Activated CD4-positive, alpha-beta T cell treated with anti-CD3 and anti-CD28 coated beads, Interleukin-2, amount 50 U/mL, for 4 hours (primary cell): ENCODE data around the gene SEMA3E.
"Not testable (repeated sequence)": the region's sequence is repeated elsewhere in the genome, so short reads cannot be mapped to it uniquely, and the experiment has no call there.

Experiments used
- DNase-seq, 2 experiments: peaks; one replicate each; pipeline ENCODE4 v3.0.0-alpha.2; 2020

Gene SEMA3E

DNA sequence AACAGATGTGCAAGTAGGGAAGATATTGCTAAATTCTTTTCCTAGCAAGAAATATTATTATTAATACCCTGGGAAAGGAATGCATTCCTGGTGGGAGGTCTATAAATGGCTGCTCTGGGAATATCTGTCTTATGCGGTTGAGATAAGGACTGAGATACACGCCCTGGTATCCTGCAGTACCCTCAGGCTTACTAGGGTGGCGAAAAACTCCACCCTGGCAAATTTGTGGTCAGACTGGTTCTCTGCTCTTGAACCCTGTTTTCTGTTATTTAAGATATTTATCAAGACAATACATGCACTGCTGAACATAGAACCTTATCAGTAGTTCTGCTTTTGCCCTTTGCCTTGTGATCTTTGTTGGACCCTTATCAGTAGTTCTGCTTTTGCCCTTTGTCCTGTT lies 96.4 kb downstream of the SEMA3E start:
- DNase-seq = not testable (repeated sequence)

DNA sequence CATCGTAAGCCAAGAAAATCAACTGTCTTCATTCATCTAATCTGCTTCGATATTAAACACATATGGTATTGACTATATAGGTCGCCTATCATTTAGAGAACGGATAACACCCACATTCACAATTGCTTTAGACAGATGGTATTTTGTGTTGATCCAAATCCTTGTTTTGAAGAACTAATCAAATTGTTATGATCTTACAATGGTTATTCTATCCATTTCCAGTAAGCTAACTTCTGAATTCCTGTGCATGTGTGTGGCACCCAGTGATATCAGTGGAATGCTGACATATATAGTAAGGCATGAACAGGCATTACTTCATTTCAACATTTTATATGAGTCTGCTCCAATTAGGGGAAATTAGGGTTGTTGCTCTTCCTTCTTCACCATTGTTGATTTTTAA lies 98.8 kb downstream of the SEMA3E start:
- no peak for DNase-seq

DNA sequence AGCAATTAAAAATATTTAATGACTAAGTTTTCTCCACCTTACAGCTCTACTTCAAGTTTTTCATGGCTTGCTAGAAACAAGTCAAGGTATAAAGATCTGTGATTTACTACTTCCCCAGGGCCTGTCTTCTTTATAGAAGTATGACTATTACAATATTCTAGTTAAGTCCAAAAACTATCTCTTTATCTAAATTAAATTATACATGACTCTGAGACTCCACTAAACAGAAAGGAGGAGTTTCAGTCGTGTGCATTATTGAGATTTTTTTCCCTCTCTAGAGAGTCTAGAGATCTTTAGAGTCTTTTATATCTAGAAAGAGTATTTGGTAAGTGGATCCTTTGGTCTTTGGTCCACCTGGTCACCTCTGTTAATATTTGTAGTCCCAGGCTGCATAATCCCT lies 100.7 kb downstream of the SEMA3E start:
- no peak for DNase-seq

DNA sequence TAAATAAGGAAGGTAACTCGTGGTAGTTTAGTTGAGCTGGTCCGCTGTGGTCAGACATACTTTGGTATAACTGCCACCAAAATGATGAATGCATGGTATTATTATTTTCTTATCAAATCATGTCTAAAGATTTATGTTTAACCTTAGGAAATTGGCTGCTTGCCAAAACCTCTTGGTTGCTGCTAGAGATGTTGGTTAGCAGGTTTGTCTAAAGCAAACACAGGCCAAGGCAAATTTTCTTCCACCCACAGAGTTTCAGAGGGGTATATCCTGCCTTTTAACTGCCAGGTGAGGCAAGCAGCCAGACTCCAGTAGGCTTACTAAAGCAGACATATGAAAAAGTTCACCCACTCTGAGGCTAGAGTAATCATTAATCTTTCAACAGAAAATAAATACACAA lies 101.4 kb downstream of the SEMA3E start:
- DNase-seq = no peak

DNA sequence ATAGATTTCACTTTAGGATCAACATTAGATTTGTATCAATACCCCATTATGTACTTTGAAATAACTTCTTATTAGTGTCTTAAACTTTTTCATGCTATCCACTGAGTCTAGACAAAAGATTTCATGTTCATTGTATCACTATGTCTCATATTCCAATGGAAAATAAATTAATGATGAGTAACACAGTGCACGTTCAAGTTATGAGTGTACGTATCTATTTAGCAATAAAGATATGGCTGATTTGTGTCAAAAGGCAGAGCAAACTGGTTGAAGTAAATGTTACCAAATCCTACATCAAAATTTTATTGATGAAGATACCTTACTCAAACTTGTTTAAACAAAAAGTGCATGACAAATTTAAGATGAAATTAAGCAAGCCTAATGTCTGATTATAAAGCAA lies 102.4 kb downstream of the SEMA3E start:
- DNase-seq = no peak

DNA sequence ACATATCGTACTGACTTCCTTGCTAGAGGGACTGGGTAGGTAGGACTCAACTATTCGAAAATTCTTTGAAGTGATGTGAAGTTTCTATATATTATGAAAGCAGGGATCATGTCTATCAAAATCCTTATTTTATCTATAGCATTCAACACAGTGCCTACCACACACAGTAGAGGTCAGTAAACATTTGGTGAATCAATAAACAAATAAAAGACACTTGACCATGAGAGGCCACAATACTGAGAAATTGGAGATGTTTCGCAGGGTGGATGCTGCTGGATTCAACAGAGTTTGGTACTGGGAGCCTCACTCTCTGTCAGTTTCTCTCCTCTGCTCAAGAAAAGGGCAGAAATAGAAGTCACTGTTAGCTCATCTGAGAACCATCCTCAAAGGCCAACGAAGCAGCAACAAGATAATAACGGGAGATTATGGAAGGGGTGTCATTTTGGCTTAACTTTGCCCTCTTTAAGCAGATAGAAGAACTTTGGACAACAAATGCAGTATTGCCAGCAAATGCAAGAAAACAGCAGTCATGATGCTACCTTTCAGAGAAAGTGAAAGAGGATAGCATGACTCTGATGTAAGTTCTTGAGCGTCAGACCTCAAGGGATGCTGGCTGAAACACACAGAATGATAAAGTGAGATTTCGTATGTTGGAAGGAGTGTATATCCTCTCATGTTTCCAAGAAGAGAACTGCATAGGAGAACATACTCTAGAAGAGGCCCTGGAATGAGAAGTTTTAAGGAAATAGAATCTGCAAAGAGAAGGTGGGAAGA lies 107.6 kb downstream of the SEMA3E start:
- DNase-seq = no peak

DNA sequence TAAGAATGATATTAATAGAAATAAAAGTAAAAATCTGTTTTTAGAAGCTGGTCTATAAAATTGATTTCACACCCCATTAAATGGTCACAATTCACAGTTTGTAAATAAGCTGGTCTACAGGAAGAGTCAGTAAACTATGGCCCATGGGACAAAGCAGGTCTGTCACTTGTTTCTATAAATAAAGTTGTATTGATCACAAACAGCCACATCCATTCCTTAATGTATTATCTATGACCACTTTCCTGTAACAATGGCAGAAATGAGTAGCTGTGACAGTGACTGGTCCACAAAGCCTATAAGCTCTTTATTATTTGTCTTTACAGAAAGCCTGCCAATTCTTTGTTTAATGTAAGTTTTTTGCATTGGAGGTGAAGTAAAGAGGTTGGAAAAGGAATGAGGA lies 114.5 kb downstream of the SEMA3E start:
- DNase-seq = no peak

DNA sequence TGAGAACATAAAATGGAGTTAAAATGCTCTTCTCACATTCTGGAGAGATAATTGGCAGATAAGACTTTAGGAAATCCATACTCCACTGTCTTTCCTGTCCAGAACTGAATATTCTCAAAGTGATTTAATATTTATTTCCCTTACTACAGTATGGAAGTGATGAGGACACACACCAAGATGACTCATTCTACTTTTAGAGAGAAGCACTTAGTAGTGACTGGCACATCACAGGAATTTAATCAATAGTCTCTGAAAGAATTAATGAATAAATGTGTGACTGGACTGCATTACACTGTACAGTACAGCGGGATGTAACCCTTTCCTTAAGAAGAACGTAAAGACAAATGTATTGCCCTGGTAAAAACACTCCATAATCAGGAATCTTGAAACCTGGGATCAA lies 116.7 kb downstream of the SEMA3E start:
- no peak for DNase-seq

DNA sequence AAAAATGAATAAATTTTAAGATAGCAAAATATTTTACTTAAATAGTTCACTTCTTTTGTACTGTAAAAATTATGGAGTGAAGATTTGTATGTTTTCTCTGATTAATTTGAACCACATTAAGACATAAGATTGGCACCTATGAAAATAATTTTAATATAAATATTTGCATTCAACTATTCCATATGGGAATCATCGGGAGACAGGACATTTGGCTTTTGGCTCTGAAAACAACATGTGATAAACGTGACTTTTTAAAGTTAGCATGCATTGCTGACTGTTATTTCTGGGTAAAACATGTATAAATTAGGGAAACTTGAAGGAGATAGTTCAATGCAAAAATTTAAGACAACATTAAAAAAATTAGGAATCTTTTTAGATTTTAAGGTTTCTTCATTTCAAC lies 117.2 kb downstream of the SEMA3E start:
- no peak for DNase-seq

DNA sequence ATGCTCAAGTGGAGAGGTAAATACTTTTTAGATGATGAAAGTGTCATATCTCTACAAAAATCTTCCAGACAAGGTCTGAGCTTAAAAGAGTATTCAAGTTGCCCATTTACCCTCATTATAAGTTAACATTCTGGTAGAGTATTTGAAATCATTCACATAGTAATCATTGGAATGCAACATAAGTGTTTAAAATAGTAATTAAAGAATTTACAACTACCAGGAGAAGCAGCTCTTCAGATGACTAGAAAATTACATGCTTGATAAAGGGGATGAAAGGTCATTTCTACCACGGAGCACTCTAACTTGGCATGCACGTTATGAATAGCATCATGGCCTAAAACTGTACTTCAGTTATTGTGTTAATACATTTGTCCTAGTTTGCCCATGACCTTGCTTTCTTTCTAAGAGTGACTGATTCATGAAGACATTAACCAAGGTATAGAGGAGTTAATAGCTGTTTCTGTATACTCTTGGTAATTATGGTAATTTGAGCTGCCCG lies 120.0 kb downstream of the SEMA3E start:
- no peak for DNase-seq

DNA sequence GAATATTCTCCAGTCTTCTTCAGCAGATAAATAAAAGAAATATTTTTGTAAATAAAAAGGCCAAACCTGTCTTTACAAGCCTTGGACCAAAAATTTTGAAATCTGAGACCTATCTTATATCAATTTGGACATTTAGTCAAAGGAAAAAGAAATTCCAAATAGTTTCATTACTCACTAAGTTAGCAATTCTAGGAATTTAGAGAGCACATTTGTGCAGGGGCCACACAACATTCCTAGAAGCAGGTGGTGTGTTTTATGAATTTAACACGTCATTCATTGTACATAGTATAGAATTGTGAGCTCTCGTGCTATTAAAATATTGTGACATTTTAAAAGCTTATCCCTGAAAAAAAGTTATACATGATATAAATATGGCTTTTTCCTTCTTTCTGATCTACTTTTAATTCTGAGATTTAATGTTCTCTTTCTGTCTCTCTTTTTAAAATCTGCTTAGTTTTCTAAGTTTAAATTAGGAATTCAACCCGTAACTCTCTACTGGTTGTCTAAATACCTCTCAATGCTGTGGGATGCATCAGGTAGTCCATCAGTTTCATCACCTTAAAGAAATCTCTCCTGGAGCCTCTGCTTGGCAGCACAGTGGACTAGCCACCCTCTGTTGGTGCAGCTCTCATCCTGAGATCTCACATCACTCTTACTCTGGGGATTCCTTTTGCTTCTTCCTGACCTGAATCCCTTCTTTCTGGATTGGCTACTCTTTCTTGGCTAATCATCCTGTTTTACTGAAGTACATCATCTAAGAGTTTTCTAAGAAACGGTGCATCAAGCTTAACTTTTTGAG lies 124.5 kb downstream of the SEMA3E start:
- no peak for DNase-seq

DNA sequence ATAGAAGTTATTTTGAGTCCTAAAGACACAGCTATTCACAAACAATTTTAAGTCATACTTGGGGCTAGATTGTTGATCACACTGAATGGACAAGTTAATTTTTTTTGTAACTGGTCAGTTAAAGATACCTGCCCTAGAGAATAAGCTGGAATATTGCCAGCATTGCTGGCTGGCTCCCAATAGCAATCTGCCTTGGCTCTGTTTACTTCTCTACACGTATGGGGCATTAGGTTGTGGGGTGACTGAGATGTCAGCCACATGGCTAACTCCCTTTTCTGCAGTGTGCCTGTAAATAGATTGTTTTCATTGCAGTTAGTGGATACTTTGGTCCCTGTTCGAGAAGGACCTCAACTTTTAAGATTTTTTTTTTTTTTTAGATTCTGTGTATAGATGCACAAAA lies 128.2 kb downstream of the SEMA3E start:
- DNase-seq = no peak

DNA sequence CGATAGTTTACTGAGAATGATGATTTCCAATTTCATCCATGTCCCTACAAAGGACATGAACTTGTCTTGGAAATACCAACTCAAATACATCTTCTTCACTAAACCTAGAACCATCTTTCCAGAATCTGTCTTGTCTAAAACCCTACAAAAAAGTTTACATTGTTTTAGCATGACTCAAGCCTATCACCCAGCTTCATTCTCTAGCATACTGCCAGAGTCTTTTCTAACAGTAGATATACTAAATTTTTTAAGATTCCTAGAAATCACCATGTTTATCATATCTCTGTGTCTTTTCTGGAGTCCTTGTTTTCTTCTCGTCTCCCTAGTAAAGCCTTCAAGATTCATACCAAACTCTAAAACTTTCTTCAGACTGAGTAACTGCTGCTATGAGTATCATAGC lies 129.7 kb downstream of the SEMA3E start:
- no peak for DNase-seq

DNA sequence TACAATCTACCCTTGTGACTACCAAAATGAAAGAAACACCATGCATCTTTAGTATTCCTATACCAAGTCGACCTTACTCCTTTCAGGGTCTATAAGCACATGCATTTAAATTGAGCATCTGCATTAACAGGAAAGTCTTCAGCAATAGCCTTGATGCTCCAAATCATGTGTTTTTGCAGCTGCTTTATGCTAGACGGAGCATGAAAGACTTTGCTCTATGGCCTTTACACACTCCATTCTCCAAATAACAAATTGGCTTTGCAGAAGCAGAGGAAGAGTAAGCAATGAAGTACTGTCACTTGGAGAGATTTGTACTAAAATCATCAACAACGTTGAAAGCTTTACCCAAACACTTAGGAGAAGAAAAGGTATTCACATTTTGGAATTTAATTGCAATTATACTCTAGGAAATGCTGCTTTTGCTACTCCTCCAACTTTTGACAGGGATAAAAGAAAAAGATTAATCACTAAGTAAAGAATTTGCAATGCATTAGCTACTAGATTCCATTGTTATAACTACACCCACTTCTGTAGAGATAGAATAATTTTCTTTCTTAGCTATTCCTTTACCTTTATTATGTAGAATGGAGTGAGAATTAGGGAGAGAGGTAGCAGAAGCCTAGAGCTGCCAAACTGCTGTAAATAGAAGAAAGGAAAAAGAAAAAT lies 131.8 kb downstream of the SEMA3E start:
- DNase-seq = no peak

DNA sequence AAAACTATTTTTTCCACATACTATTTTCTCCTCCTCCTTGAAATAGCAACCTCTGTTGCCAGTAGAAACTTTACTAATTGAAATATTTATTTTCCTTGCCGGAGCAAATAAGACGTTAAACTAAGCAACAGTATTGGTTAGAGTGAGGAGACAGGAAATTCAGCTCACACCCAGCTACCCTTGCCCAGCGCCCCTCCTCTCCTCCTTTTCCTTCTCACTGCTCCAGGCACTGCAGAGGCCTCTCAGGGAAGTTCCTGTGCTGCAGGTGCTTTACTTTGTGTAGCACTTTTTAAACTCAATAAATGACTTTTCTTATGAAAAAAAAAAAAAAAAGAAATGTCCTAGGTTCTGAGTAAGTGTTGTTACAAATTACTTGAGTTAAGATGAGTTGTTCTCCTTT lies 134.0 kb downstream of the SEMA3E start:
- no peak for DNase-seq

DNA sequence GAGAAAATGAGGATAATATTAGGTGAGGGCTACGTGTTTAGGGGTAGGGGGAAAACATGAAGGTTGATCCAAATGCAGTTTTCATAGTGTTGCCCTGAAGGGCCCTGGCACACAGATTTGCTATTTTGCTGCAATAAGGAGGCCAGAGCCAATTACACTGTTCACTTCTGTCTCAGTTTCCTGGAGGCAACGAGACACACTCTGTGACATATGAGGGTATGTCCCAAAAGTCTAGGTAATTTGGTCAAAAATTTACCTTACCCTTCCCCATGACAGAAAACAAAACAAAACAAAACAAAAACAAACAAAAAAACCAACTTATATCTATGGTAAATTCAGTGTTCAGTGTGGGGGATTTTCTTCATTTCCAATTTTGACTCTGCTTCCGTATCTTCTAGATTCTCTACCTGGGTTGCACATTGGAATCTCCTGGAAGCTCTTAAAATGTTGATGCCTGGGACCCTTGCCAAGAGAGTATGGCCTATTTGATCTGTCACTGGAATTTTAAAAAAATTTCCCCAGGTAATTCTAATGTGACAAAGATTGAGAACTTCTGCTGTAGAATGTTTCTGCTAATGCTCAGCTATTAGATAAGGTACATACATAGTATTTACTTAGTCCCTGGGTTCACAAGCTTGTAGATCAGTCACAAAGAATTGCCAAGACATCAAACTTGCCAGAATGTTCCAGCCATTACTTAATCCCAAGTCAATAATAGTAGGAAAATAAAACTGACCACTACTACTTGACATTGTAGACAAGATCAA lies 139.5 kb downstream of the SEMA3E start:
- no peak for DNase-seq

DNA sequence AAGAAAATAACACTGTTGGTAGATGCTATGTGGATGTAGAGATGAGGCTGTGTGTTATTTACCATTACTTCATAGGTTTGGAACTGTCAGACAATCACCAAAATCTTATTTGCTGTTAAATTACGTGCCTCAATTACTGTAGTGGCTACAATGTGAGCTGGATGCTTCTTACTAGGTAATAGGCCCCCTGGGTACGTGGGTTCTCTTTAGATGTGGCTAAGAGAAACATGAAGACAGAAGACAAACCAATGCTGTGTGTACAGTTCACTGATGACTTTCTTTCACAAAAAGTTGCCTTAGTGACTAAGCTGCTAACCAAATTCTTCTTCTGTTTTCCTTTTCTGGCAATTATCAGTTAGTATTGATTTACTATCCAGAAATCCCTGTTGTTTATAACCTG lies 144.6 kb downstream of the SEMA3E start:
- DNase-seq = no peak

DNA sequence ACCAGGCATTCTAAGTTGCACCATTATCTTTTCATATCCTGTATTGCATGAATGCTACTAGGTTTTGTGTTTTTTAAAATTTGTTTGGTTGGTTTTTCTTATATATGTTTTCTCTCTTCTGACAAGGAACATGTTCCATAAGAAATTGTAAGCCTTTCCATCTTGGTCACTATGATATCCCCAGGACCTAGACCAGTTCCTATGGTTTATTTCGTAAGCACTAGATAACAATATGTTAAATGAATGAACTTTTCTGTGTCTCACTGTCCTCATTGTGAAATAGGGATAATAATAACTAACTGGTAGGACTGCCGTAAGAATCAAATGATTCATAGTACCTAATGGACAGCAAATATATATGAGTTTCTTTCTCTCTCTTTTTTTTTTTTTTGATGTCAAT lies 146.3 kb downstream of the SEMA3E start:
- DNase-seq = no peak

DNA sequence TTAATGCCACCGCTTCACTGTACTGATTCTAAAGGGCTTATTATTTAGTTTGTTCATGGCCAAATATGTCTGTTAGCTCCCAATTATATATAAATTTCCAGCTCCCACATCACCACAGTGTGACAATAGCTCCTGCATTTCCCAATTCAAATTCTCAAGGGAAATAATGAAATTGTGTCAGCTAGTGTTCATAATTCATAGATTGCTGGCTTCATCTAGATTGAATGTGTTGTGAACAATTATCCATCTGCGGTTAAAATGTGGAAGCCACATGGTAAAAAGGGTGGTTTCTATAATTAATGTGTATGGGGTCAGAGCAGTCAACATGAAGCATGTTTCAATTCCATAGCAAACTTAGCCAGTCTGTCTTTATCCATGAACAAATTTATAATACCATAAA lies 154.3 kb downstream of the SEMA3E start:
- DNase-seq = no peak

DNA sequence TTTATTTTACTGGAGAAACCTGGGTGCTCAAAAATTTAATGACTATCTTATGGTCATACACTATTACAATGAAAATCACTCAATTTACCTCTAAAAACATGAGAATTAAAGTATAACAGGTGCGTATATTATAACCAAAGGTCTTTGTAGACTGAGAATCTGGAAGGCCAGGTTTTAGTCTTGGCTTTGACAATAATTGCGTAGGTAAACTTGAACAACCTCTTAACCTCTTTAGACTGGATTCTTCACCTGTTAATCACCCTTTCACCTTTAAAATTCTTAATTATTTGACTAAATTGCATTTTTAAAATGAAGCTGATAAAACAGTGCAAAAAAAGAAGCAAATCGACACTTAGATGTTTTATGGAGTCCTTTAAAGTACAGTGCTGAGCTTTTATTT lies 156.1 kb downstream of the SEMA3E start:
- DNase-seq = no peak

DNA sequence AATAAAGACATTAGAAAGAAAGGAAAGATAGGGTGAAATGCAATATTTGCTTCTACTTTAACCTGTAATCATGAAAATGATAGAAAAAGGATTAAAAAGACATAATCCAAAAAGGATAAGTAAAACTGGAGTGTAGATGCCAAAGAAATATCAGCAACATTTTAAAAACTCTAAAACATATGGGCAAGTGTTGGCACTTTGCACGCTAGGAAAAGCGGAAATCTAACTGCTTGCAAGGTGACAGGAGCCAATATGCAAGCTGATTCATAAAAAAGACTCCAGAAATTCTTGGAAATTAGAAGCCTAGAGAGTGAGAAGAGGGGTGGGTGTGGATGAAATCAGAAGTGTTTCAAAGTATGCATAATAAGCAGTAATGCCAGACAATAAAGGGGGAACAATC lies 161.1 kb downstream of the SEMA3E start:
- DNase-seq = no peak

DNA sequence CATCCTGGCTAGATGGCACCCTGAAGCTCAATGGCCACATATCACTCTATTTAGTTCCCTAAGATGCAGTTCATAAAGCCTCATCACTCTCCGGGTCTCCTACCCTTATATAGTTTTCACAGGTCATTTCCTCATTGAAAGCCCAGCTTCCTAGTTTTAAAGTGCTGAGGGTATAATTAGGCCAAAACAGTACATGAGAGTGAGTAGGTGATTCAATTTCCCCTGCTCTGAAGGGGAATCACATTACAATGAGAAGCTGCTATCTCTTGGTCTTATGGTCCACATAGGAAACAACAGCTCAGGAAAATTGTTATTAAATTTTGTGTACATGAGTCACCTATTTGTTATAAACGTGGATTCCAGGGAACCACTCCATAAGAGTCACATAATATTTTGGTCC lies 162.0 kb downstream of the SEMA3E start:
- no peak for DNase-seq

DNA sequence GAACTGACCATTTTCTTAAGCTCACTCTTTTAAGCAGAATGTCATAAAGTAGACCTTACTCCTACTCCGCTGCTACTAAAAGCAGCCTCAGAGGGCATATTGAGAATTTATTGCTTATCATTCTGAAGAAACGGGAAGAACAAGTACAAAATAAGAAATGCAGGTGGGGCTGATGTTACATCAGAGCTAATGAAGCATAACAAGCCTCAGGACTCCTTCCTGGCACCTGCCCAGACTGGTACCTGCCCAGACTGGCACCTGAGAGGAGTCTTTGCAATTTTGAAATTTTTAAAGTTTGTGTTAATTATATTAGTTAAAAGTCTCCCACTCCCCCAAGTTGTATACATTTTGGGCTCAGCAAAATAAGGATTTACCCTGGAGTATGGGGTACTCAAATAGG lies 162.4 kb downstream of the SEMA3E start:
- DNase-seq = no peak
